DMS79 (cell line): ENCODE measurements around the gene FOXB1.

ENCODE experiments used
- DNase-seq: peaks from one replicate; lab custom pipeline; 2025; lab: John Stamatoyannopoulos, UW

The FOXB1 gene

GRCh38 chr15:59998950-59999611 lies 5.0 kb upstream of the FOXB1 start:
- peak; percentile 23 for DNase-seq

GRCh38 chr15:59999612-60000112 lies 4.4 kb upstream of the FOXB1 start:
- DNase-seq: no peak

GRCh38 chr15:60000113-60000823 lies 3.8 kb upstream of the FOXB1 start:
- peak; percentile 68 for DNase-seq

- DNase-seq: peak; percentile 68
Measured at GRCh38 chr15:60000824-60001609, 3.1 kb upstream of the FOXB1 start.

- no peak for DNase-seq
Measured at GRCh38 chr15:60001610-60002527, 2.2 kb upstream of the FOXB1 start.

GRCh38 chr15:60002528-60003218 lies 1.4 kb upstream of the FOXB1 start:
- no peak for DNase-seq

- DNase-seq: peak; percentile 47
Measured at GRCh38 chr15:60003243-60004008, 685 bp upstream of the FOXB1 start.

- DNase-seq: no peak
Measured at GRCh38 chr15:60004846-60005351, 788 bp downstream of the FOXB1 start.

- no peak for DNase-seq
Measured at GRCh38 chr15:60005352-60006202, 1.5 kb downstream of the FOXB1 start.

GRCh38 chr15:60006203-60006862 lies 2.2 kb downstream of the FOXB1 start:
- DNase-seq: peak; percentile 23

GRCh38 chr15:60006873-60007272 lies 2.8 kb downstream of the FOXB1 start:
- DNase-seq: no peak

- no peak for DNase-seq
Measured at GRCh38 chr15:60009124-60009960, 5.2 kb downstream of the FOXB1 start.

GRCh38 chr15:60009980-60010732 lies 6.0 kb downstream of the FOXB1 start:
- DNase-seq: no peak

- DNase-seq: no peak
Measured at GRCh38 chr15:60010858-60011257, 6.7 kb downstream of the FOXB1 start.

- DNase-seq: no peak
Measured at GRCh38 chr15:60012695-60013094, 8.6 kb downstream of the FOXB1 start.

- DNase-seq: no peak
Measured at GRCh38 chr15:60017538-60018520, 13.7 kb downstream of the FOXB1 start.
